GM19438 (cell line): ENCODE data around the gene IFIT3.

ENCODE experiments used
- ATAC-seq: cut with Tn5 transposase; IDR thresholded peaks from one replicate; pipeline ENCODE4 v1.9.1; 2021; ENCODE audit warnings: low read depth; ENCODE audit not compliant: unreplicated experiment

Gene IFIT3

GRCh38 chr10:89384474-89385340 lies 56.9 kb downstream of the IFIT3 start:
- no peak for ATAC-seq

- no peak for ATAC-seq
These were observed 61.0 kb downstream of the IFIT3 start for GRCh38 chr10:89388806-89389205.

GRCh38 chr10:89389254-89389653 lies 61.5 kb downstream of the IFIT3 start:
- ATAC-seq, result no peak
